Measurements from ENCODE around the gene ZBTB38. TPM values are rescaled to one million over a fixed set of nuclear protein-coding genes. Genes with fewer than 3 reads are reported as not detected.

Gene ZBTB38
- polyA plus RNA-seq, 4 donors, result 49.7 to 63.0 (median 59.4) TPM

DNA sequence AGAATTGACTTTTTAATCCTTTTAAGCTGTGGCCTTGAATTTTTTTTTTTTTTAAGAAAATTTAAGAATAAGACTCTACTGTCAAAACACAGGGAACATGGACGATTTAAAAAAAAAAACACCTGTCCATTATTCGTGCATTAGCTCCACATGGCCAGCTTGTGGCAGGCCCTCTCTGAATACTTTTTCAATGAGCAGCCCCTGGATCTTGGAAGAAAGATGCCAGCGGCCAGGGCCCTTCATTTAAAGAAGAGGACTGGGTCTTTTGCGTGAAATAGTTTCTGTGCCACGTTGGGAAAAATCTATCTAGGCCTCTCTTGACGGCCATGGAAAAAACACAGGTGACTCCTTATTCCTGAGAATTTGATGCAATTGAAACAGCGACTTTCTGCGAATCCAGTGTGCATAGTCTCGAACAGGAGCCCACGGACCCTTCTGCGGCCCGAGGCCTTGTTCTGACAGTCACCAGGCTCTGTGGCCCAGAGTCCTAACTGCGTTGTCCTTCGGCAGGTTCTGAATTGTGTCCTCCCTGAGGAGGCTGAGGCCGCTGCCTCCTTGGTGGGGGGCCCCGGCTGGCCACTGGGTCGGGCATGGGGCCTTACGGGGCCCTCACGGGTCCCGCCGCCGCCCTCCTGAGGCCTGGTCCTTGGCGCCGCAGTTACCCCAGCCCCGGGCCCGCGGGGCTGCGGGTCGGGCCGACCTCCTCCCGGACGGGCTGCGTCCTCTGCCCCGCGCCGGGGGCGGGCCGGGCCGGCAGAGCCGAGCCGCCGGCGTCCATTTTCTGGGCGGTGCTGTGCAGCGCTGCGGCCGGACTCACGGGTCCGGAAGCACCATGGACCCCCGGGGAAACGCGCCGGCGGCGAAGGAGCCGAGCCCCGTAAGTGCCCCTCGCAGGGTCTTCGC lies 33.5 kb downstream of the ZBTB38 start:
- no peak for DNase-seq (ENCODE audit: low read depth in 4 of 4, low spot score in 3 of 4)

GRCh38 chr3:141402476-141403171 lies 34.3 kb downstream of the ZBTB38 start:
- no peak for DNase-seq (ENCODE audit: low read depth in 4 of 4, low spot score in 3 of 4)

DNA sequence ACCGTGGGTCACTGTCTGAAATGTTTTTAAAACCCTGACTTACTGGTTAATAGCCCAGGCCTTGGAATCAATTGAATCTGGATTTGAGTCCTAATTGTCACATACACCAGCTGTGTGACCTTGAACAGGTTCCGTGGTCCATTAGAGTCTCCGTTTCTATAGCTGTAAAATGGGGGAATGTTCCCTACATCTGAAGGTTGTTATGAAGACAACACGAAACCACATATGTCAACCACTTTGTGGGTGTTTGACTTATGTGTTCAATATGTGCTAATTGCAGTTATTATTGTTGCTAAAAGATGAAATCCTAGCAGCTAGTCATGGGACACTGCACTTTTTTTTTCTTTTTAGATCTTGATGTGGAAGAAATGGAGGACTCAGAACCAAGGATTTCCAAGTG lies 35.3 kb downstream of the ZBTB38 start:
- no peak for DNase-seq (ENCODE audit: low read depth in 4 of 4, low spot score in 3 of 4)

DNA sequence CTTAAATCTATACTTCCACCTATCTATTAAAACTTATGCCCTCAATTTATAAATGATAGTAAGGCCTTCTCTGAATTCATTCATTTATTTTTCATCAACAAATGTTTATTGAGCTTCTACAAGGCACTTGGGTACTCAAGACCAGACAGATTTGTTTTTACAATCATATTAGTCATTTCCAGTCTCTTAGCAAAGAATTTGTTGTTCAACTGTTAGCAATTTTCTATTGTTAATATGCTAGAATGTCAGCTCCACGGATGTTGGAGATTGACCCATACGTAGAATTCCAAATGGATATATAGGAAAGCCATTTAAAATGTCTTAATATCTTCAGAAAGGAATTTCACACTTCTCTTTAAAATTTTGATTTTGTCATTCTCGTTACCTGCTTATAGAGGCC lies 36.7 kb downstream of the ZBTB38 start:
- no peak for DNase-seq (ENCODE audit: low read depth in 4 of 4, low spot score in 3 of 4)

GRCh38 chr3:141405591-141405990 lies 37.3 kb downstream of the ZBTB38 start:
- no peak for DNase-seq (ENCODE audit: low read depth in 4 of 4, low spot score in 3 of 4)

DNA sequence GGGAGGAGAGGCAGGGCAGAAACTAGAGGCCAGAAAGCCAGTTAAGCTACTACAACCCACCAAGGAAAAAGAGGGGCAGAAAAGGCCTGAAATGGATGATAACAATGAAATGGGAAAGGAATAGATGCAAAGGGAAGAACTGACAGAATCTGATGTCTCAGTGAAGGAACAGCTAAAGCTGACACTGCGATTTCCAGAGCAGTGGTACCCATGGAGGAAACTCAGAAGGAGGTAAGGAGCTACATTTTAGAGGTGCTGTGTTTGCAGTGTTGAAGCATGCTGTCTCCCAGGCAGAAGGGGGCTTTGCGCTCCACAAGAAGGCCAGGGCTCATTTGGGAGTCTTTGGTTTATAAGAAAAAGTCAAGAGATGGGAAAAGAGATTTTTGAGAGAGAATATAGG lies 38.0 kb downstream of the ZBTB38 start:
- no peak for DNase-seq (ENCODE audit: low read depth in 4 of 4, low spot score in 3 of 4)

DNA sequence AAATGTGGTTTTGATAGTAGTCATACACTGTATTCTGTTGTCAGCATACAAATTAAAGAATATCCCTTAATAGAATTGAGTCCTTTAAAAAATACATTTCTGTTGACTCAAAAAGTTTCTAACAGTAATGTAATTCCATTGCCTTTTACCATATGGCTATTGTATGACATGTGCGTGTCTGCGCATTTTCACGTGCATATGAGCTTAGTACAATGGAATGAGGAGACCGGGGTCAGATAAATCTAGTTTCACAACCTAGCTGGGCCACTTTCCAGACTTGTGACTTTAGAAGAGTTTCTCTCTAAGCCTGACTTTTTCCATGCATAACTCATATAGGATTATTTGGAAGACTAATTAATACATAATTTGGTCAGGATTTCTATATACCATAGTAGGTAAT lies 38.7 kb downstream of the ZBTB38 start:
- no peak for DNase-seq (ENCODE audit: low read depth in 4 of 4, low spot score in 3 of 4)

- no peak for DNase-seq (ENCODE audit: low read depth in 4 of 4, low spot score in 3 of 4)
Observed at GRCh38 chr3:141407825-141408224, 39.5 kb downstream of the ZBTB38 start.

GRCh38 chr3:141408596-141408995 lies 40.3 kb downstream of the ZBTB38 start:
- no peak for DNase-seq (ENCODE audit: low read depth in 4 of 4, low spot score in 3 of 4)

- DNase-seq (ENCODE audit: low read depth in 4 of 4, low spot score in 3 of 4), result no peak
Observed at GRCh38 chr3:141409940-141410241, 41.6 kb downstream of the ZBTB38 start.

- no peak for DNase-seq (ENCODE audit: low read depth in 4 of 4, low spot score in 3 of 4)
Observed at GRCh38 chr3:141410408-141410807, 42.1 kb downstream of the ZBTB38 start.

DNA sequence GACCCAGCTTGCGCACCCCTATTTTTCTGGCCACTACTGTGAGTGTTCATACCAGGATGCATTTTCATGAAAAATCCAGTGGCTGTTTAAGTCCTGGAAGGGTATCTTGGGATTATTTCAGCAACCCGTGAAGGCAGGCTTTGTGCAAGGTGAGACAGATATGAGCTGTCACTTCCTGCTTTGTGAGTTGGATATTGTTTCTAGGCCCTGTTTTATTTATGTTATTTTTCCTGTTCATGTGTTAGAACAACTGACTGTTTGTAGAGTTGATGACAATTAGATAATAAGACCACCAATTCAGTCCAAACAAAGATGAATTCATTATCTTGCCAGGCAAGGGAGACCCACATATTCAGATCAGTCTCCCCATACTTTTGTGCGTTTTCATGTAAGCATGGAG lies 42.5 kb downstream of the ZBTB38 start:
- DNase-seq (ENCODE audit: low read depth in 4 of 4, low spot score in 3 of 4), result no peak

DNA sequence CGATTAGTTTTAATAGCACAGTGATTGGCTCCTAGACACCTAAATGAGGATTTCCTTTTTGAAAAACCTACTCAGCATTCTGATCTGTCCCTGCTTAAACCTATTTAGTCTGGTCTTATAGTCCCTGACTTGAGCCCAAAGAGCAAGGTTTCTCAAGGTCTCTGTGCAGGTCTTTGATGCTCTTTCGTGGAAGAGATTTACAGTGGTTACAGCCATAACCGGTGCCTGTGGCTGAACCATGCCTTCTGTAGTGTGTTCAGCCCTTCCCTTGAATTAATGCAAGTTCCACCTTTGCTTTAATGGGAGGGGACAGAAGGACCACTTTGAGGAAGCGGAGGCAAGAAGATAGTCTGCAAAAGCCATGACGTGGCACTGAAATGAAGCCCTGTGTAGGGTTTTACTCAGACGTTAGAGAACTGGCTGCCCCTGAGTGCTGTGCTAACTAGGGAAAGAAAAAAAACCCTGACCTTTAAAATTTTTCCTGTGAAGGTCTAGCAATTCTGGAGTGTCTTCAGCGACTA lies 43.0 kb downstream of the ZBTB38 start:
- no peak for DNase-seq (ENCODE audit: low read depth in 4 of 4, low spot score in 3 of 4)

DNA sequence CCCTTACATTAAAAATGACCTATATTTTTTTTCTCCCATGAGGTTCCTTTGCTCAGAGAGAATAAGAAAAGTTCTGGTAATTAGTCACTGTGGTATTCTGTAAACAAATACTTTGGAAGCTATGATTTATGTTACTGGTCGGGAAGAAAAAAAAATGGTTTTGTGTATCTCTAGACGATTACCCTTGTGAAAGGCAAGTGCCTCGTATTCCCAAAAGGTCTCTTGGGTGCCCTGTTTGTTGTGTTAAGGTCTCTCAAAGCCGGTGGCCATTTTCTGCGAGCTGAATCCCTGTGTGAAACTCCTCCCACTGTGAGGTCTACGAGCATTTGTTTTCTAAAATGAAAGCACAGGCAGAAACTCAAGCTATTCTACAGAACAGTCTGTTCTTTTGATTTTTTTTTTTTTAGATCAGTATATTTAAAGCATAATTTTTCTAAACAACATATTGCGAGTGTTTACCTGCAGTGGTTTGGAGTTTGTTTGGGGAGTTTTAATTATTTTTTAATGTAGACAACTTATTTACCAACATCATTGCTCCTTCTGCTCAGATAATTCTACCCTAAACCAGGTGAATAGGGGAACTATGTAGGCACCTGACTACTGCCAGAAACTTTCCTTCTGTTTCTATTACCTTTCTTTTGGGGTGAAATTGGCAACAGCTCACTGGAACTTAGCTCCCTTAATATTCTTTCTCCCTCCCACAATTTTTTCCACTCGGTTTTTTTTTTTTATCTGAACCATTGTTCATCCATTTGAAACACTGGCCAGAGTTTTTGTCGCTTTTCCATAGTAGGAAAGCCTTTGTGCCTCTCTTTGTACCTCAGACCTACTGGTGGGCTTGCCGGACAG lies 44.0 kb downstream of the ZBTB38 start:
- DNase-seq (ENCODE audit: low read depth in 4 of 4, low spot score in 3 of 4), result peak in 1 of 4 donors; percentile 60

DNA sequence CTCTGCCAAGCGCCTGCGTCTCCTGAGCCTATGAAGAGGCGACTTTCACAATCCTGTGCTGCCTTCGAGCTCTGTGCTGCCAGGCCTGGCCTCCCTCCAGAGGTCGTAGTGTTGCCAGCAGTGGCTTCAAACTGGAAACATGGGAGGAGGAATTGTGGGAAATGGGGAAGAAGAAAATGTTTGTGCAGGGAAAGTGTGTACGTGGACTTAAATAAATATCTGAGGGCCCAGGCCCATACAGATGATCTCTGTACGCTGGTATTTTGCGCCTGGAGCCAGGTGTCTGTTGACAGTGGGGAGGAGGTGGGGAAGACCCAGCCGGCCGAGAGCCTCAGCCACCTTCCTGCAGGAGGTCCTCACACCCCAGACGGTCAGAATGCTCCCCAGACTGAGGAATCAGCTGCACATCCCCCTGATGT lies 44.6 kb downstream of the ZBTB38 start:
- no peak for DNase-seq (ENCODE audit: low read depth in 4 of 4, low spot score in 3 of 4)

DNA sequence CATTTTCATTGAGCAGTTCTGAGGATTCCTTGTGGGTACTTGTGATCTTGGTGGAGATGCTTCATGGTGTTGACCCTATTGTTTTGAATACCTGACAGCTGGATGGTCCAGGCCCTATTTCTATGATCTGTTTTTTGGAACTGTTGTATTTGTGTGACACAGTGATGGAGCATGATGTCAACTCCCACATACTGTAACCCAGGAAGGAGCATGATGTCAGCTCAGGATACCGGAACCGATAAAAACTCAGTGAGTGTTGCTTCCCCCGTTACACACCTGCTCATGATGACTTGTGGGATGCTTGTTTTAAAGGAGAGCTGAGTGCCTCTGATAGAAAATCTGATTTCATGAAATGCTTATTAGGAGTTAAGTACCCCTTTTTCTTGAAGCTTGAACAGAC lies 45.1 kb downstream of the ZBTB38 start:
- no peak for DNase-seq (ENCODE audit: low read depth in 4 of 4, low spot score in 3 of 4)

DNA sequence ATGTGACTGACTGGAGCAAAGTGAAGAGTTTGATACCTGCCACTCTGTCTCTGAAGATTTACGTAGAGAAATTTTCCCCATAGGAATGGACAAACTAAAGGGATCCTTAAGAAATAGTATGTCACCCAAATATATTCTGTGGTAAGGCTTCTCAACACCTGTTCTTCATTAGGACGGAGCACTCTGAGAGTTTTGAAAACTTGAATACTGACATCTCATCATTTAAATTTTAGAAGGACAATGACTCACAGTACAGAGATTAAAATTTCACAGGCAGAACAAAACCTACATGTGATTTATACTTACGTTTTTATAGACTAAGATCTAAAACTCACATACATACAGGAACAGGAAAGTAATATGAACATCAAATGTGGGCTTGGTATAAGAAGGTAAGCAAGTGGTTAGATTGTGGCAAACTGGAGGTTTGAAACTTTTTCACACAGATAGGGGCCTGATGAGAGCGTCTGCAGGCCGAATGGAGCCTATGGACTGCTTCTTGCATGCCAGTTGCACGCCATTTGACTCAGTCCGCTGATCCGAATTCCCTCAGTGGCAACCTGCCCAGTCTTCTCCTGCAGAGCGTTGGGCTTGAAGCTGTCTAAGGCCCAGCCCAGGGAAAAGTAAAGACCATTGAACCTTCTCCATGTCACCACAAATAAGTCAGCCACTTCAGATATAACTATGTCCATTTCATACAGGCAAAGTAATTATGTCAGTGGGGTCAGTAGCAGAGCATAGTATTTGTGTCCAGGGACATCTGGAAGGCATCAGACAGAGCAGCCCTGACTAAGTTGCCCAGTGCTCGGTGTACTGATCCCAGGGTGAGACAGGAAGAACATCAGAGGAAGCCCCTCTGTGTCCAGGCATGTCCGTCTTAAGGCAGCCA lies 45.7 kb downstream of the ZBTB38 start:
- DNase-seq (ENCODE audit: low read depth in 4 of 4, low spot score in 3 of 4), result no peak

DNA sequence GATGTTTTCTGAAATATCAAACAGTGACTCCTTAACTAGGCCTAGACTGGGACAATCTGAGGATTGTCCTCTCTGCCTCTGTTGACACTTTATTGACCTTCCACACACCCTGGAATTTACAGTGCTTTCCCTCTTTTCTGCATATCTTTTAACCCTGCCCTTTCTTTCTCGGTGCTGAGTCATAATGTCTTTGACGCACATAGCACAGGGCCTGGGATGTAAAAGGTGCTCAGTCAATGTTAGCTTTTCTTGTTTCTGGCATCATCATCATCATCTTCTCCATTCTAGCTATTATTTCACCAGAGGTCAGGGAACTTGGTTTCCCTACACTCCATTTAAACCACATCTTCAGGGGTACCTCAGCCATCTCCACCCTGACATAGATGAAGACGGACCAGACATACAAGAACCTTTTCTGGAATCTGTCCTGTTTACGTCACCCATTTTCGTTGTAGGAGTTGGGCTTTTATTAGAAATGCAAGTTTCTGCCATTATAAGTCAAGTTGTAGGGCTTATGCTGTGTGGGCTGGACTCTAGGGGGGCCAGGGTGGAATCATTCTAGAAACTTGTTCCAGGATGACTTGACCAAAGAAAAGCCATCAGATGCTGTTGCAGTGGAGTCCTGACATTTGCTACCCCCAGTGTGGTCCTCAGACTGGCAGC lies 46.6 kb downstream of the ZBTB38 start:
- no peak for DNase-seq (ENCODE audit: low read depth in 4 of 4, low spot score in 3 of 4)

GRCh38 chr3:141415953-141416352 lies 47.6 kb downstream of the ZBTB38 start:
- DNase-seq (ENCODE audit: low read depth in 4 of 4, low spot score in 3 of 4), result no peak

Data from right renal pelvis (tissue), 4 donors.